GM19240 (cell line): ENCODE measurements around the gene PSMB7.

Experiments
- DNase-seq: peaks from one replicate; pipeline ENCODE4 v3.0.0; 2011; ENCODE audit warnings: low spot score; ENCODE audit not compliant: insufficient read length

The PSMB7 gene

DNA sequence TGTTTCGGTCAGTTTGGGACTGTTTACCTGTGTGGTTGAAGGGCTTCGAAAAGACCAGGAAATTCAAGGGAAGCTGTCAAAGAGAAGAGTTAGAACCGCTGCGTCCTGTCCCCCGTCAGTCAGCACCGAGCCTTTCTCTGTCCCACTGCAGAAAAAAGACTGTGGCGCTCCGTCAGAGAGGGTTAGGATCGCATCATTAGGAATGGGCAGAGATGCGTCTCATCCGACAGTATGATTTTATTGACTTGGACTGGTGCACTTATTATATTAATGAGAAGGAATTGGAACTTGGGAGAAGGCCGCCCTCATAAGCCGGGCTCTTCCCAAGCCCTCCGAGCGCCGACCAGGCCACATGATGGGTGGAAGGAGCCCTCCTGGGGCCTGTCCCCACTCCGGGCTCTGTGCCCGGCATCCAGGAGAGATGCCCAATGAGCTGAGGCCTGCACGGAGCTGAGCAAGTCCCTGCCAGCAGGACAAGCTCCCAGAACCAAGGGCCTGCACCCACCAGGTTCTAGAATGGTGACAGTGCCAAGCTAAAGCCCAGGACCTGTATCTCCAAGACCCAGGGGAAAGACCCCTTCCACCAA lies 85.9 kb downstream of the PSMB7 start:
- DNase-seq, result no peak

DNA sequence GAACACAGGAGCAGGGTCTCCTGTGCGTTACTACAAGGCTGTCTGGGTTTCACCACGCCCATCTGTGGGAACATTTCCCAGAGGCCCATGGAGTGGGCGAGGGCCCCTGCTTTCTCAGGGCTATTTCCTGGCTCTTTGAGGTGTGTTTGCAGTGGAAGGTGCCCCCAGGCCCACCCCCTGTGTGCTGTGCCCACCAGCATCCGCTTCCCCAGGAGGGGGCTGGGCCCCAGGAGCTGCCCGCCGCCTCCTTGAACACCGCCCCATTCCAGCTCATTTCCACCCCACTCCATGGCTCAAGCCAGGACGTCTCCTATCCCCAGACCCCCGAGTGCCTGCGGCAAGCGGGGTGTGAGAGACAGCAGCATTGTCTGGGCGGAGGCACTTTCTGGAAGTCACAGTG lies 87.0 kb downstream of the PSMB7 start:
- DNase-seq, result no peak

DNA sequence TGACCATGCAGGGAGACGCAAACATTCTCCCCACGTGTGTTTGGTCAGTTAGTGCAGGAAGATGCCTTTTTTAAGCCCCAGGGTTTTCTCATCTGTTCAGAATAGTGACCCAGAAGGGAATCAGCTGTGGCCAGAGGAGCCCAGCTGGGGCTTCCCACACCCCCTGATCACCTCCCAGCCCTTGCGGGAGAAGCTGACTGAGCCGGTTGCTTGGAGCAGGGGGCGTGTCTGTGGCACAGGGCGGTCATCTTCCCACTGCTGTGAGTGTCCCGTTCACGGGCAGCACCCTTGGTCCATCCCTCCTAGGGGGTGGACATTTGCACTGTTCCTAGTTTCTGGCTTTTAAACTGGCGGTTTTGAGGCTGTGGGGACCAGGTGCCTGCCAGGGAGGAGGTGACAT lies 87.8 kb downstream of the PSMB7 start:
- DNase-seq, result no peak

DNA sequence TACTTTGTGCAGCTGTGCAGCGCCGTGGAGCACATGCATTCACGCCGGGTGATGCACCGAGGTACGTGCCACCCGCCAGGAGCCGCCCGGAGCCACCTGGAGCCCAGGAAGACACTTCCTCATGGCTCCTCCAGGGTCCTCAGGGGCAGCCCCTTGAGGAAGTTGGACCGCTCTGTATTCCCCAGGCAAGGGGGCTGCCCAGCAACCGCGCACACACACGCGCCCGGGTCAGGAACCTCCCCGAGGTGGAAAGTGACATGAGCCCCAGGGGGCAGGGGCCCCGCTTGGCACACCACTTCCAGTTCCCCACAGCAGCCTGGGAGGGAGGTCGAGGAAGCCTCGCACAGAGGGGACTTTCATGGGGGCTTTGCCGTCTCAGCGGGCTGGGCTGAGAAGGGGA lies 88.9 kb downstream of the PSMB7 start:
- no peak for DNase-seq

DNA sequence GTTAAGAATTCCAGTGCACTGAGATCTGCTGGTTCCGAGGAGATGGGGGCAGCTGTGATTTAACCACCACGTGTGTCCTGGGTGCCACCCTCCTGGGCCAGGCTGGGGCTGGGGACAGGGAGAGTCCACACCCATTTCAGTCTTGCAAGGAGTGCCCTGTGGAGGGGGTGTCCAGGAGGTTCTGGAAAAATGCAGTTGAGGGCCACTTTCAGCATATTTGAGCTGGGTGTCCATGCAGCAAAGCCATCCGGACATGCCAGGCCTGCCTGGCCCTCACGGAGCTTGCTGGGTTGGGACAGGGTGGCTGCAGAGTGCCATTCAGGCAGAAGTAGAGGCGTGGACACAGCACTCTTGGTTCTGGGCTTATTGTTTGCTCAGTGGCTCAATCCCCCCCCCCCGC lies 89.4 kb downstream of the PSMB7 start:
- DNase-seq, result no peak

DNA sequence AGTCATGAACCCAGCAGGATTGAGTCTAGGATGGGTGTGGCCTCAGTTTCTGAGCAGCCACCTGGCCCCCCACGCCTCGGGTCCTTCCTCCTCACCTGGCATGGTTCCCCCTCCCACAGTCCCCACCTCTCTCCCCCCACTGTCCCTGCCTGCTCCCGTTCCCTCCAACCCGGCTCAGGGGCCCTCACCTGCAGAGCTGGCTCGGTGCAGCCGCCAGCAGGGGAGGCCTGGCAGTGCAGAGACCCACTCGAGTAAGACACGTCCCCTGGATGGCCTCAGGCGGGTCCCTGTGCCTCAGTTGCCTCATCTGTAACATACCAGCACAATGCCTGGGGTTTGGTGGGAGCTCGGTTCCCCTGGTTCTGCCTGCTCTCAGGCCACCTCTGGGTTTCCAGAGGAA lies 91.3 kb downstream of the PSMB7 start:
- no peak for DNase-seq

DNA sequence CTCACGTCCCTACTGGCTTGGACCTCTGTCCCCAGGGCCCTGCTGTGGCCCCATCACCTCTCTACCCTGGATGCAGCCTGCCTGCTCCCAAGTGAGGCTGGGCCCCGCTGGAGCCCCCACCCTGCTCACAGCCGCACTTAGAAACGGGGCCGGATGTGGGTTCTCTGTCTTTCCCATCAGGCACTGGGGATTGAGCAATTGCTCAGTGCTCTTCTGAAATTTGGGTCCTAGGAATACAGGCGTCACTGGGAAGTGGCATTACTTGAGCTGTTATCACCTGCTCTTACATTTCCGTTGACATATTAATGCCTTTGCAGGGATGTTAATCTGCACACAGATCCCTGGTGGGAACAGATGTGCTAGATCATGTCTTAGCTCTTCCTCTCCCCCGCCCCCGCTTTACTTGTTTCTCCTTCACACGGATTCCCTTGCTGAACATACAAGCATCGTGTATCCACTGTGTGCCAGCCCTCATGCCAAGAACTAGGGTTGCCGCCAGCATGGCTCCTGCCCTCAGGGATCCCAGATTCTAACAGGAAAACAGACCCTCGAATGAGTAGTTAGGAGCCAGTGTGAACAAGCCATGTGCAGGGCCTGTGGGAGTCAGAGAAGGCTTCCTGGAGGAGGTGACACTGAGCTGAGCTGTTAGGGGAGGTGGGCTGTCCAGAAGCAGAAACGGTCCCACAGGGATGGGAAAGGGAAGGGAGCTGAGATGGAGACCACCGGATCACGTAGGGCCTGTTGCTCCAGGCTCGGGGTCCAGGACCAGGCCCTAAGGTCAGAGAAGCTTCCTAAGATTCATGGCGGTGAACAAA lies 92.4 kb downstream of the PSMB7 start:
- no peak for DNase-seq

DNA sequence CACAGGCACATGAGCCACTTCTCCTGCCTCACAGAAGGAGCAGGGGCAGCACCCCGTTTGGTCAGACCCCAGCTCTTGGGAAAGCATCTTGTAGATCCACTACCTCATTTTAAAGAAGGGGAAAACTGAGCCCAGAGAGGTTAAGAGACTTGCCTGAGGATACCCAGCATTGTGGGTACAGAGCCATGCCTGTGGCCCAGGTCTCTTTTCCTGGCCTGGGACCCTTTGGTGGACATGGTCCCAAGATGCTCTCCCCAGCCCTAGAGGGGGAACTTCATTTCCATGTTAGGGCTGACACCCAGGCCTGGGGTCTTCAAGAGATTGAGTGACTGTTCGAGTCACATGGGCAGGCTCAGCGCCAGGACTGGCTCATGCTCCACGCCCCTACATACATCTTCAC lies 93.3 kb downstream of the PSMB7 start:
- DNase-seq, result no peak

DNA sequence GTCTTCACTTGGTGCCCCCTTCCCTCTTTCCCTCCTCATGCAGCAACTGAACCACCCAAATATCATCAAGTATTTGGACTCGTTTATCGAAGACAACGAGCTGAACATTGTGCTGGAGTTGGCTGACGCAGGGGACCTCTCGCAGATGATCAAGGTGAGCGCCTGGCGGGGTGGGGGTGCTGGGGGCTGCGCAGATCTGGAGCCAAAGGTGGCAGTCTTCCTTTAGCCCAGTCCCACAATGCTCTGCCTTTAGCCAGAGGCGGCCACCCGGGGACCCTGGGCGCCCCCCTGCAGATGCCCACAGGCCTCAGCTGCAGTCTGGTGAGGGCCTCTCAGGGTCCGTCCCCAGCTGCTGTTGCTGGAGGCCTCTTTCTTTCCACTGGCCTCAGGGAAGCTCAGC lies 93.8 kb downstream of the PSMB7 start:
- DNase-seq, result no peak

DNA sequence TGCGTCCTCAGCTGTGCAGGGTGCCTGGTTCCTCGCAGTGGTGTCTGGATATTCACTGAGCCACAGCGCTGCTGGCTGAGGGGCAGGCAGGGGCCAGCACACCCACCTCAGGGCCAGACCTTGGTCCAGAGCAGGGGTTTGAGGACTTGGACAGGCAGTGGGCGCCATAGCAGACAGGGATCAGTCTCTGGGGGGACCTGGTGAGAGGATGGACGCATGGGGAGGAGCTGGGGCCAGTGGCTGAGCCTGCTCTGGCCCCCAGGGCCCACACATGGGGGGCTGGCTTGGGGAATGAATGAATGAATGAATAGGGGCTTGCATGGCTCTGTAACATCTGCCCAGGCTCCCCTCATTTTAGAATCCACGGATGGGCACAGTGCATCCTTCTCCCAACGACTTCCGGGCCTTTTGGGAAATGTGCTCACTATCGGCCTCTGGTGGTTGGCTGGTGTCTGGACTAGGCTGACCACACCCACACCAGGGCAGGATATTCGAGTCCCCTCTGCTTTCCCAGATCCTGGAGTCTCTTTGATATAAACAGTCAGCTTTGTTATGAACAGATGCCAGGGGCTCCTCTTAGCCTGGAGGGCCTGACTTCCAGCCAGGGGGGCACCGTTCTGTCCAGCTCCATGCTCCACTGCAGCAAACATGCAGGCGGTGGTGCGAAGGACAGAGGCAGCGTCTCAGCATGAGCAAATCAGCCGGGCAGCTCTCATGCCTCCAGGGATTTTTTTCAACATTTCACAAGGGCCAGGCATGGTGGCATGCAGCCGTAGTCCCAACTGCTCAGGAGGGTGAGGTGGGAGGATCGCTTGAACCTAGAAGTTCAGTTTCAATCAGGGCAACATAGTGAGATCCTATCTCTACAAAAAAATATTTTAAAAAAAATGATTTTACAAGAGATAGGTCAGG lies 94.9 kb downstream of the PSMB7 start:
- peak; percentile 61 for DNase-seq

DNA sequence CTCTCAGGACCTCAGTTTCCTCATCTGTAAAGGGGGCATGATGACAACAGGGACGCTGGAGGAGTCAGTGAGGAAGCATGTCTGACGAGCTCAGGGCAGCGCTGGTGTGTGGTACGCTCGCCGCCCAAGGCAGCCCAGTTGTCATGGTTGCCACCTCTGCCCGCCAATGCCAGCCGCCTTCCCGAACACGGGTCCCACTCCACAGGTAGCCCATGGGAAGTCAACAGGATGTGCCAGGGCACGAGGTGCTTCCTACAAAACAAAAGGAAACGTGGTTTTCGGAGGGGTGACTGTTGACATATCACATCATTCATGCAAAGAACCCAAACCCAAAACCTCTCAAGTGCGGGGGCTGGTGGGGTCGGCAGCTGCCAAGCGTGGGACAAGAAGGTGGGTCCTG lies 99.4 kb downstream of the PSMB7 start:
- no peak for DNase-seq

DNA sequence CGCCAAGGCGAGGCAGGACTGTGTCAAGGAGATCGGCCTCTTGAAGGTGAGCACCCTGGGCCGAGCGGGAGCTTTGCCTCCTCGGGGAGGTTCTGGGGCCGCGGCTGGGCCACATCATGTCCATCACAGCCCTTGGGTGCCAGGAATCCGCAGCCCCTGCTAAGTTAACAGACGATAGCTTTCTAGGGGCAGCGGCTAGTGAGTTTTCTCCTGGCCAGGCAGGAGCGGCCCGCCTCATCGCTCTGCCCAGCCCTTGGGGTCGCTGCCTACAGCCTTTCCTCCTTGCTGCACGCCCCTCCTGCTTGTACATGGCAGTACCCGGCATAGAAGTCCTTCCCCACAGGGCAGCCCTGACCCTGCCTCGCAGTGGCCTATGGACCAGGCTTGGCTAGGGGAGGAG lies 101.3 kb downstream of the PSMB7 start:
- no peak for DNase-seq

DNA sequence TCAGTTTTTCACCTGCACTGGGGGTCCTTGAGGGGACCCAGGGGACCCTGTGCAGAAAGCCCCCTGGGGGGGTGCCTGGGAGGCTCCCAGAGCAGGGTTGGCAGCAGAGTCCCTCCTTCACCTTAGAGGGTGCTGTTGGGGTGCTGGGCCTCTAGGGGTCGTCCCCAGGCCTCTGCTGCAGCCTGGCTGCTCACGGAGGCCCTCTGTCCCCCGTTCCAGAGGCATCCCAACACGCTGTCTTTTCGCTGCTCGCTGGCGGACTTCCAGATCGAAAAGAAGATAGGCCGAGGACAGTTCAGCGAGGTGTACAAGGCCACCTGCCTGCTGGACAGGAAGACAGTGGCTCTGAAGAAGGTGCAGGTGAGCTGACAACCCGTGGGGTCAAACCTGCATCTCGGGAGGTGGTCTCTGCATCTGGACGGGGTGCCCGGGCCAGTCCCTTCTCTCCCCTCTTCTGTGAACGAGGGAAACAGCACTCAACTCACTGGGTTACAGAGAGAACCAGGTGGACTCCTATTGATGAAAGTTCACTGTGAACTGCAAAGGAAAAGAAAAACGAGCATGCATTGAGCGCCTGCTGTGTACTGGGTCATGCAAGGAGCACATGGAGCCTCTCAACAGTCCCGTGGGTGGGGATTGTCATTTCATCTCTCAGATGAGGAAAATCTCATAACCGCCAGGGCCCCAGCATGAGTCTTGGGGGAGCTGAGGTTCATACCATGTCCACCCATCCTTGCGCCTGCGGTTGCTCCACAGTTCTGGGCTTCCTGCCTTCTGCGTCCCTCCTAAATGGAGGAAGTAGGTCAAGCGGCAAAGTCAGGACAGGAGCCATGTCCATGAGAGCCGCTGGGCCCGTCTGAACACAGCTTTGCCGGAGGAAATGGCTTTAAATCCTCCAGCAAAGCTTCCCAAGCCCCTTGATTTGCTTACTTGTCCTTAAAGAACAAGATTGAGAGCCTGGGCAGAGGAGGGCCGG lies 102.7 kb downstream of the PSMB7 start:
- DNase-seq, result no peak

DNA sequence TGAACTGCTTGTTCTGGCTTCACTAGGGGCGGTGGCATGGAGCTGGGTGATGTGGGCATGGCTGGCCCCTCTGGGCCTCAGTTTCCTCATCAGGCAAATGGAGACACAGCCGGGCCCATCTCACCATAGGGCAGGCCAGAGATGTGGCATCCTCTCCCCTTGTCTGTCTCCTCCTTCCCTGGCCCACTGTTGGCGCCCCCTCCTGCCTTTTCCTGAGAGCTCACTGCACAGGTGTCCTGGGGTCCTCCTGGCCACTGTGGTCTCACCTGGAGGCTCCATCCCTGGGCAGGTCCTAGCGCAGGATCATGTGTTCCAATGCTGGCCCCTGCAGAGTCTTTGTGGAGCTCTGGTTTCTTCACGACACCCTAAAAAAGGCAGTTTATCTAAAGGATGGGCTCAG lies 104.0 kb downstream of the PSMB7 start:
- no peak for DNase-seq

DNA sequence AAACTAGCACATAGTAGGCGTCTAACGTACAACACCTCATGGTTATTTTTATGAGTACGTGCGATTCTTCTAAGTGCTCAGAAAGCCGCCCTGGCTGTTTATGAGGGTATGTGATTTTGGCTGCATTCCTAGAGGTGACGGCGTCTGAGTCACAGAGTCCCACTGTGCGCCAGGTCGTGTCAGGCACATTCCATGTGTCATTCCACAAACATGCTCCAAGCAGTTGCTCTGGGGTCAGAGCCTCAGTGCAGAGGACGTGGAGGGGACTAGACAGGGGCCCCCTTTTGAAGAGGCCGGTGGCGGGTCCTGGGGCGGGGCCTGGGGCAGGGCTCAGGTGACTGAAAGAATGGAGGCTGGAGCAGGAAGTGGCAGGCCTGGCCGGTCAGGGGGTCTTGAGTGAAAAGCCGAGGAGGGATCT lies 105.6 kb downstream of the PSMB7 start:
- DNase-seq, result no peak

DNA sequence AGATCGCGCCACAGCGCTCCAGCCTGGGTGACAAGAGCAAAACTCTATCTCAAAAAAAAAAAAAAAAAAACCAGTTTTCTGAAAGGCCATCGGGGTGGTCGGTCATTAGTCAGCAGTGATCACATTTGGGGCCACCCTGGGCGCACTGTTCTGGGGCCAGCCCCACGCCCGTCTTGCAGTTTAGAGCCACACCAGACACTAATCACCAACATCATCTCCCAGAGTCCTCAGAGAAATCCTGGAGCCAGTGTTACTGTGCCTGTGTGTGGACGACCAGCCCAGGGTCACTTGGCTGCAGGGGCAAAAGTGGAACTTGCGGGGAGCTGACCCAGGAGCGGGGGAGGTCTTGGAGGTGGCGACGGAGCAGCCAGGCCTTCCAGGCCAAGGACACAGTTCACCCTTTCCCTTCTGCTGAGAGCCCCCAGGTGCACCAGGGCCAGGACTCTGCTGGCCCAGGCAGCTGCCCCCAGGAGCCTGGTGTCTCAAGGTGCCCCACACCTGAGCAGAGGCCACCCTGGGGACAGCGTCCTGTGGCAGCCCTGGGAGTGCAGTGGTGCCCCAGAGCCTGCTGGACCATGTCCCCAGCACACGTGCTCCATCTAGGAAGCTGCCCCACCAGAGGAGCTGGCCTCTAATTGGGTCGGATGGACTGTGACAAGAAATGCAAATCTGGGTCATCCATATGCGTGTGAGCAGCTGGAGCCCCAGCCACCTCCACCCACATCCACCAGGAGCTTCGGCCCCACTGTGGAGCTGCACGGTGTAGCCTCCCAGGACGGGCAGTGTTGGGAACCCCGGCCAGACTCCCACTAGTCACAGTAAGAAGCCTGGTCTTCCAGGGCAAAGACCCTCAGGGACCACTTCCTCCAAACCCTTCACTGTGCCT lies 106.4 kb downstream of the PSMB7 start:
- no peak for DNase-seq

DNA sequence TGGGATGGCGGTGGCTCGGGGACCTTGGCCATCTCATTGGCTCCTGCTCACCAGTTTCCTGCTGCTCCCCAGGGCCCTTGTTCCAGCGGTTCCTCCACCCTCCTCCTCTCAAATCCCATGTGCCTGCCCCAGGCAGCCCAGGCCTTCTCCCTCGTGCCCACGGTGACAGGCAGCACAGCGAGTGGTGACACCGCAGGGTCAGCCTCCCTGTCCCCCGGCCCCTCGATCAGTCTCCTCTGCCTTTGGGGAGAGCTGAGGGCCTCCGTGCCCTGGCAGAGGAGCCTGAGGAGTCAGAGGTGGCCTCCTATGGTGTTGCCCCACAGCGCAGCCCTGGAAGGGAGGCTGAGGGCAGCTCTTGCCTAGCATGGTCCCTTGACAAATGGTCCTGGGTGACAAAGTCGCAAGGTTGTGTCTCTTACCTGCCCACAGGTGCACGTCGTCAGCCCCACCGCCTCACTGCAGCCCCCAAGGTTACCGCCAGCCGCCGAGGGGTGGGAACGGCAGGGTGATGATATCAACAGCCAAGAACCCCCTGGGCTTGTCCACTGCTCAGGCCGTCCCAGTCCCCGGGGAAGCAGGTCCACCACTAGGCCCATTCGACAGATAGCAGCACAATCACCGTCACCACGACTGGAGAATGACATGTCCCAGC lies 107.7 kb downstream of the PSMB7 start:
- DNase-seq, result no peak

DNA sequence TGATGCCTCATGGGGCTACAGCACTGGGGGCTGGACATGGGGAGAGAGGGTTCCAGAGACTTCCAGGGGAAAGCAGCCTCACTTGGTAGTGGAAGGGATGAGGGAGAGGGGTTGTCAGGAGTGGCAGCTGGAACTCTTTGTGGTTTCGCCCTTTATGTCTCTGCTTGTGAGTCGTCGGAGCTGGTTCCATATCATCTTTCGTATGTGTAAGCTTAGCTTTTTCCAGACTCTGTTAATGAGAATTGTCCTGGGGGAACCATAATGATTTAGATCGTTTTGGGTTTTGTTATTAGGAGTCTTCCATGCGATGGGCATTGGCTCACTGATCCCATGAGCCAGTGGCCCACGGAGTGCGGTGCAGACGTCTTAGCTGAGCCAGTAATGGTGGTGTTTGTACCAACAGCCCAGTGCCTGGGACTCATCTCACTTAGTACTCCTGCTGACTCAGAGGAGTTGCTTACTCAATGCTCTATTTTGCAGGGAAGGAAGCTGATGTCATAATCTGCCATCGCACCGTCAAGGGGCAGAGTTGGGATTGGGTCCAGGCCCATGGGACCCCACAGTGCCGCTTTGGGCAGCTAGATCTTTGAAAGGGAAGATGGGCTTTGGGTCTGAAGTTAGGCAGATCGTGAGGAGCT lies 109.0 kb downstream of the PSMB7 start:
- no peak for DNase-seq

DNA sequence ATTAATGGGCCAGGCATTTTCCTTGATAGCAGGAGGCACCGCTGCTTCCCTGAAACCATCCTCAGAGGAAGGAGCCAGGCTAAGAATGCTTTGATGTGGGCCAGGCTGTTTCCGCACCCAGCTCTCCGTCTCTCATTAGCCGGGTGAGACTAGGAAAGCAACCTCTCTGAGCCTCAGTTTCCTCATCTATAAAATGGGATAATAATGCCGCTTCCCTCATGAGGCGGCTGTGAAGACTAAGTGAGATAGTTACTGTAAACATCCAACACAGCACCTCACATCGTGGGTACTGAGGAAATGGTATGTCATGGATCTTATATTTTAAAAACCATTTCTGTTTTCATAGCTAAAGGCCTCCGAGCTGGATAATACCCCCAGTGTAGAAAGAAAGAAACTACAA lies 111.0 kb downstream of the PSMB7 start:
- no peak for DNase-seq
